ENCODE measurements around the gene DHX29.

Gene DHX29

DNA sequence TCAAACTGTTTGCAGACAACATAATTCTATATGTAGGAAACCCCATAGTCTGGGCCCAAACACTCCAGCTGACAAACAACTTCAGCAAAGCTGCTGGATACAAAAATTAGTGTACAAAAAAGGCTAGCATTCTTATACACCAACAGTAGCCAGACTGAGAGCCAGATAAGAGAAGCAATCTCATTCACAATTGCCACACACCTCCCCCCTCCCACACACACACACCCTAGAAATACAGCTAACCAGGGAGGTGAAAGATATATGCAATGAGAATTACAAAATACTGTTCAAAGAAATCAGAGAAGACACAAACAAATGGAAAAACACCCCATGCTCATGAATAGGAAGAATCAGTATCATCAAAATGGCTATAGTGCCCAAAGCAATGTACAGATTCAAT is 9.3 kb upstream of the DHX29 start:
- DNase-seq (ENCODE audit: low spot score), result no peak

DNA sequence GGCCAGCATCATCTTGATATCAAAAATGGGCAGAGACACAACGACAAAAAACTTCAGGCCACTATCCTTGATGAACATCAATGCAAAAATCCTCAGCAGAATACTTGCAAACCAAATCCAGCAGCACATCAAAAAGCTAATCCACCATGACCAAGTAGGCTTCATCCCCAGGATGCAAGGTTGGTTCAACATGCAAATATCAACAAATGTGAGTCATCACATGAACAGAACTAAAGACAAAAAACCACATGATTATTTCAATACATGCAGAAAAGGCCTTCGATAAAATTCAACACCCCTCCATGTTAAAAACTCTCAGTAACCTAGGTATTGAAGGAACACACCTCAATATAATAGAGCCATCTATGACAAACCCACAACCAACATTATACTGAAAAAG is 8.8 kb upstream of the DHX29 start:
- no peak for DNase-seq (ENCODE audit: low spot score)

- DNase-seq (ENCODE audit: low spot score), result no peak
These were observed 6.5 kb upstream of the DHX29 start for GRCh38 chr5:55313870-55314617.

DNA sequence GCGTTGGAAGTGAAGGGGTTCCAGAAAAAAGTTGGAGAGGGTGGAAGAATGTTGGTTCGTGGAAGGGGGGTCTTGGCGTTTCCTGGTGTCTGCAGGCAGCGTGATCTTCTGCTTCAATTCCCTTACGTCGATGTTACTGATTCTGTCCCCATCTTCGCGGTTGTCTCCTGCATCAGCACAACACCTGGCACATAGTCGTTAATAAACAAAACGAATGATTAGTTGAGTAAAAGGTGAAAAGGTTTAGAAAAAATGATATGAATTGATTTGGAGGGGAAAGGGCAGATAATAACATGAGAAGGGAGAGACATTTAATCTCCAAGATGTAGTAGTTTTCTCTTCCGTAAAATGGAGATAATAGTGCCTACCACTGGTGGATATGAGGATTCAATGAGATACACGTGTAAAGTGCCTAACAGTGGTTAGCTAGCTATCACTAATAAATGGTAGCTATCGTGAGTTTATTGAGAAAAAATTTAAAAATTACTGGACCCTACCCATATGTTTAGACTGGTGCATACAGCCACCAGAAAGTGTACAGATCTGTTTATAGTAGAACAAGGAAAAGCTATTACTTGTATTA is 851 bp upstream of the DHX29 start:
- DNase-seq (ENCODE audit: low spot score), result peak; percentile 54

- DNase-seq (ENCODE audit: low spot score), result peak; percentile 37
These were observed 682 bp downstream of the DHX29 start for GRCh38 chr5:55306641-55307382.

DNA sequence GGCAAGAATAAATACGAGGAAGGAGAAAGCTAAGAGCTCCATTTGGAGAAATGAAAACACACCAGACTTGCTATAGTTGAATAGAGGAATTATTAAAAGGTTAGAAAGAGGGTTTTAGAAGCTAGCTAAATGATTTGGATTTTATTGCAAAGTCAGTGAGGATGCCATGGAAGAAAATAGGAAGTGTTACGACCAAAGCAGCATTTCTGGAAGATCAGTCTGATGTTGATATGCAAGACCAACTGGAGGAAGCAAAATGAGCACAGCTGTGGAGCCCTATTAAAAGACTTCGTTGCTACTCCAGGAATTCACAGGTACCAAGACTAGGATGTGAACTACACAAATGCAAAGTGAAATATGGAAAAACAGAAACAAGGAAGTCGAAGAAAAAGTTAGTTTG is 2.1 kb downstream of the DHX29 start:
- no peak for DNase-seq (ENCODE audit: low spot score)

- DNase-seq (ENCODE audit: low spot score), result no peak
These were observed 2.9 kb downstream of the DHX29 start for GRCh38 chr5:55304584-55304983.

DNA sequence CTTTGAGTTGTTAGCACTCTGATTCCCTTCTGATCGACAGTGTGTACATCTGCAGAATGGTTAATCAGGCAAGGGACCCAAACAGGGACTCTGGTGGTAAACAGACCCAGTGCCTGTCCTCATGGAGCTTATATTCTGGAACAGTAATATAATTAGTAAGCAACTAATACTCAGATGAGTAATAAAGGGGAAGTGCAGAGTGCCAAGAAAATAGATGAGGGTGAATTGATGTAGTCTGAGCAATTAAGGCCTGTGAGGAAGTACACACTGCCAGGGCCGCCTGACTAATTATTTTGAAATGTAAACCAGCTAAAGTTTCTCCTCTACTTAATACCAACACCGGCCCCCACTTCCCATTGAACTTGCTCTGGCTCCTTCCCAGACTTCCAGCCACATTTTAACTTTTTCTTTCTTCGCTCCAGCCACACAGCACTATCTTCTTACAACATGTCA is 4.2 kb downstream of the DHX29 start:
- peak; percentile 90 for DNase-seq (ENCODE audit: low spot score)

GRCh38 chr5:55300890-55301289 is 6.6 kb downstream of the DHX29 start:
- DNase-seq (ENCODE audit: low spot score), result no peak

DNA sequence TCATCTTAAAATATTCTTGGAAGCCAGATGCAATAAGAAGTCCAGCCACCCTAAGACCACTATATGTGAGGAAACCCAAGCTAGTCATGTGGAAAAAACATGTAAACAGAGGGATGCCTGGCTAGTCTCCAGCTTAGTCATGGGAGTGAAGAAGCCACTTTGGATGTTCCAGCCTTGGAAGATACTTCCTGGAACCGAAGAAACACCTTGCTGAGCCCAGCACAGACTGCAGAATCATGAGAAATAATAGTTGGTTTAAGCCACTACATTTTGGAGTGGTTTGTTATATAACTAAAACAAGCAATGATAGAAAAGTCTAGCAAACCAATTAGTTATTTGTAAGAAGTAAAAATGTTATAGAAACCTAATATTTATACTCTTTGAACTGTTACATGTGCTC is 12.6 kb downstream of the DHX29 start:
- DNase-seq (ENCODE audit: low spot score), result no peak

DNA sequence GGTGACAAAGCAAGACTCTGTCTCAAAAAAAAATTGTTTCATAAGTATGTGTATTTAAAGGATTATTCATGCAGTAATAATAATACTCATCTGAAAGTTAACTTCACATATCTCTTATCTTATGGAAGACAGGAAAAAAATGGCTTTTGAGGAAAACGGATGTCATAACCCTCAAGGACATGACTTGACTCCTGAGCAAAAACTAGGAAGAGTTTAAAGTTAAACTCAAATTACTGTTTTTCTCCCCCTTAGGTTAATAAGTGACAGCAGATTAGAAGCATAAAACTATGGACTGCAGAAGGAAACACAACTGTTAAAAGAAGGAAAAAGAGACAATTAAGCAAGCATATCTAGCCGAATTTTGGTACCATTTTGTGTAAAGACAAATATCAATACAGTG is 16.5 kb downstream of the DHX29 start:
- DNase-seq (ENCODE audit: low spot score), result no peak

- no peak for DNase-seq (ENCODE audit: low spot score)
These were observed 17.7 kb downstream of the DHX29 start for GRCh38 chr5:55289808-55290207.

DNA sequence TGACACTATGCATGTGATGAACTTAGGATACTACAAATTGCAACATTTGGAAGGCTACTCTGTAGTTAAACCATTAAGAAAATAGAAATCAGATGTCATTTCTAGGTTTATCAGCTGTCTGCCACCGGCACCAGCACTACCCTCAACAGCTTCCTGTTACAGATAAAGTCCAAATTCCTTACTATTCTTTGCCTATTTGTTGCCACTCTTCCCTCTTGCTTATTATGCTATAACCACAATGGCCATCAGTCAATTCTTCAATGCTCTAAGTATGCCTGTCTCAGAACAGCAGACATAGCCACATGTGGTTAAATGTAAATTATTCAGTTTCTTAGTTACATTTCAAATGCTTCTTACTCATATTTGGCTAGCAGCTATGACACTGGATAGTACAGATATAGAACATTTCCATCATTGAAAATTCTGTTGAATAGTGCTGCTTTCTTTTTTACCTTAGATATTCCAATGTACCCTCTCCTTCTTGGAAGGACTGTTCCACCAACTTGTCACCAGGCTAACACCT is 21.0 kb downstream of the DHX29 start:
- DNase-seq (ENCODE audit: low spot score), result no peak

- peak; percentile 37 for DNase-seq (ENCODE audit: low spot score)
These were observed 28.7 kb downstream of the DHX29 start for GRCh38 chr5:55278778-55279177.

GRCh38 chr5:55276771-55277170 is 30.7 kb downstream of the DHX29 start:
- peak; percentile 23 for DNase-seq (ENCODE audit: low spot score)

GRCh38 chr5:55258339-55258738 is 49.2 kb downstream of the DHX29 start:
- DNase-seq (ENCODE audit: low spot score), result no peak

DNA sequence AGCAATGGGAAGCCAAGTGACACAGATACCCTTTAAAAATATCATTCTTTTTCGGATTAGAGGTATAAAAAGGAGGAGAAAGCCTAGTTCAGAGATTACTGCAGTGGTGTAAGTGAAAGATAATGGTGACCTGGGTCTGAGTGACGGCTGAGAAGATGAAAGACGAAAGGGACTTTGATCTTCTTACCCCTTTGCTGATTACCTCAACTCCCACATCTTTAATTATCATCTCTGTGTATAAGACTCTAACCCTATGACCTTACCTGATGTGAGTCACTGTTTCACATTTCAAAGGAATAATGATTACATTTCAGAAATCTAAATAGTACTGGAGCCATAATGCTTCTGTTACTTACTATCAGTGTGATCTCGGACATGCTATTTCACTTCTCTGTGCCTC is 52.7 kb downstream of the DHX29 start:
- no peak for DNase-seq (ENCODE audit: low spot score)

DNA sequence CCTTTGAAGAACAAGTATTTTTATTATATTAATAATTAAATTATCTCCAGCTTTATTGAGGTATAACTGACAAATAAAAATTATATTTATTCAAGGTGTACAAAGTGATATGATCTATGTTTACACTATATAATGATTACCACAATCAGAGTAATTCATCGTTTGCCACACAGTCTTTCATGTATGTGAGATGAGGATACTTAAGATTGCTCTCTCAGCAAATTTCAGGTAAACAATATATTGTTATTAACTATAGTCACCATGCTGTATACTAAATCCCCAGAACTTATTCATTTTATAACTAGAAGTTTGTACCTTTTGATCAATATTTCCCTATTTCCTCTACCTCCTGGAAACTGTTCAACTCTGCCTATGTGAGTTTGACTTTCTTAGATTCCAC is 57.4 kb downstream of the DHX29 start:
- no peak for DNase-seq (ENCODE audit: low spot score)

DNA sequence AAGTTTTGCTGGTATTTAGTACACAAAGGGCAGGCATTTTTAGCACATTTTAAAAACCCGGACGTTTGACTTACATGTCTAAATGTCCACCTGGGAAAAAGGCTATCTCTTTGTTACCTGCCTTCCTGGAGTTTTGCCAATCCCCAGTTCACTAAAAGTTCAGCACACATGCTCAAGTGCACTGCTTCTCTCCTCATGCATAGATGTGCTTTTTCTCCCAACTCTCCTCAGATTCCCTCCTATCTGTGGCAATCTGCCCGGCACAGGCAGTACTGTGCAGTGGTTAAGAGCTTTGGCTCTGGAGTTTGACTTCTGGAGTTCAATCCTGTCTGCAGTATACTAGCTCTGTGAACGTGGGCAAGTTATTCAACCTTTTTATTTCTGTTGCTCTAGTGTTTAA is 65.7 kb downstream of the DHX29 start:
- no peak for DNase-seq (ENCODE audit: low spot score)

- no peak for DNase-seq (ENCODE audit: low spot score)
These were observed 70.7 kb downstream of the DHX29 start for GRCh38 chr5:55236800-55237199.

- DNase-seq (ENCODE audit: low spot score), result peak; percentile 68
These were observed 73.3 kb downstream of the DHX29 start for GRCh38 chr5:55234121-55234700.
